GM12873 (cell line): ENCODE data around the gene BET1L.

ENCODE experiments used
- TF ChIP-seq, protein P1 (sequence below): IDR thresholded peaks from 2 replicates; pipeline ENCODE4 v1.5.1; 2012; ENCODE audit warnings: low read depth, mild to moderate bottlenecking, moderate library complexity, low read length, control low read depth; ENCODE audit not compliant: insufficient read depth; ENCODE audit errors: missing control alignments

Gene BET1L

DNA sequence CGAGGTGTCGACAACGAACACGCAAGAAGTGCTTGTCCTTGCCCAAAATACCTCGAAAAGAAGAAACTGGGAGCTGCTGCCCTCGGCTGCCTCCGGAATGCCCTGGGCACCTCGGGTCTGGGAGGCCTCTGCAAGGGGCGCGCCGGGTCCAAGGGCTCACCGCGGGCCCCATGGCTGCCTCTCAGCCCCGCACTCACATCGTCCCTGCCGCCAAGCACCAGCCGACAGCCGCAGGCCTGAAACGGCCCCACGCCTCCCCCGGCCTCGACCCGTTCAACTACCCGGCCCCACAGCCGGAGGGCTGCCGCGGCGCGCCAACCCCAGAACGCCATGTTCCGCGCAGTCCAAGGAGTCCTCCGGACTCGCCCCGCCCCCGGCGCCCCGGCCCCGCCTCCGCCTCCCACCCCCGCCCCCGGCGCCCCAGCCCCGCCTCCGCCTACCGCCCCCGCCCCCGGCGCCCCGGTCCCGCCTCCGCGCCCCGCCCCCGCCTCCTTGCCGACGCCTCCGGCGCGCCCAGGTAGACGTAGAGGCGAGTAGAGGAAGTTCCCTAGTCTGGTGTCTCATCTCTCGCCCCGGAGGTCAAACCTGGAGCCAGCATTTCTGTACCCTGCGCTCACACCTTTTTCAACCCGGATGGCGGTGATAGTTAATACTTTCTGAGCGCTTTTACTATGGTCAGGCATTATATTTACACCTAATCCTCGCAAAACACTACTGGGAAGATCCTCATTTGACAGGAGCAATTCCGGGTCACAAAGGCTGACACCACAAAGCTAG is 29.0 kb upstream of the BET1L start, which contains the start of gene SIRT3:
TSS of gene SIRT3 (minus strand) at position 346 of the 777 bp plus-strand sequence. CDS start at position 332, 14 bp downstream.
- TF ChIP-seq, protein P1, sequence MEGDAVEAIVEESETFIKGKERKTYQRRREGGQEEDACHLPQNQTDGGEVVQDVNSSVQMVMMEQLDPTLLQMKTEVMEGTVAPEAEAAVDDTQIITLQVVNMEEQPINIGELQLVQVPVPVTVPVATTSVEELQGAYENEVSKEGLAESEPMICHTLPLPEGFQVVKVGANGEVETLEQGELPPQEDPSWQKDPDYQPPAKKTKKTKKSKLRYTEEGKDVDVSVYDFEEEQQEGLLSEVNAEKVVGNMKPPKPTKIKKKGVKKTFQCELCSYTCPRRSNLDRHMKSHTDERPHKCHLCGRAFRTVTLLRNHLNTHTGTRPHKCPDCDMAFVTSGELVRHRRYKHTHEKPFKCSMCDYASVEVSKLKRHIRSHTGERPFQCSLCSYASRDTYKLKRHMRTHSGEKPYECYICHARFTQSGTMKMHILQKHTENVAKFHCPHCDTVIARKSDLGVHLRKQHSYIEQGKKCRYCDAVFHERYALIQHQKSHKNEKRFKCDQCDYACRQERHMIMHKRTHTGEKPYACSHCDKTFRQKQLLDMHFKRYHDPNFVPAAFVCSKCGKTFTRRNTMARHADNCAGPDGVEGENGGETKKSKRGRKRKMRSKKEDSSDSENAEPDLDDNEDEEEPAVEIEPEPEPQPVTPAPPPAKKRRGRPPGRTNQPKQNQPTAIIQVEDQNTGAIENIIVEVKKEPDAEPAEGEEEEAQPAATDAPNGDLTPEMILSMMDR: peak; percentile 16

DNA sequence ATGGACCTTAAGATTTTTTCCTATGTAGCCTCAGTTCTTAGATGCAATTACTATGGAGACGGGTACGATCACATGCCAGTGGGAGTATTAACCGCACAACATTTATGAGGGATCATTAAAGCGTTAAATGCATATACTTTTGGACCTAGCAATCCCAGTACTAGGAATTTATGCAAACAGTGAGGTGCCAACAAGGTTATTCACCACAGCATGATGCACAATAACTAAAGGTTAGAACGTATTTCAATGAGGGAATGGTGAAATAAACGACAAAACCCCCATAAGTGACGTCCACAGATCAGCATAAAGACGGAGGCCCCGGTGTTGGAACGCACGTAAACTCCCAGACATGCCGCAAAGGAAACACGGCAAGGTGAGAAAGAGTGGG is 28.4 kb upstream of the BET1L start:
- TF ChIP-seq, protein P1: no peak

DNA sequence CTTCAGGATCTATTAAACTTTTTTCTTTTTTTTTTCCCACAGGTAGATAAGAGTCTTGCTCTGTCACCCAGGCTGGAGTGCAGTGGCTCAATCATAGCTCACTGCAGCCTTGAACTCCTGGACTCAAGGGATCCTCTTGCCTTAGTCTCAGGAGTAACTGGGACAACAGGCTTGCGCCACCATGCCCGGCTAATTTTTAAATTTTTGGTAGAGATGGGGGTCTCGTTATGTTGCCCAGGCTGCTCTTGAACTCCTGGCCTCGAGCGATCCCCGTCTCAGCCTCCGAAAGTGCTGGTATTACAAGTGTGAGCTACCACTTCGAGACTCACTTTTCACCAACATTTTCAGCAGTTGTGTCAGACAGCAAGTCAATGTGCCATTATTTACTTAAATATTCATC is 28.0 kb upstream of the BET1L start:
- TF ChIP-seq, protein P1: no peak

DNA sequence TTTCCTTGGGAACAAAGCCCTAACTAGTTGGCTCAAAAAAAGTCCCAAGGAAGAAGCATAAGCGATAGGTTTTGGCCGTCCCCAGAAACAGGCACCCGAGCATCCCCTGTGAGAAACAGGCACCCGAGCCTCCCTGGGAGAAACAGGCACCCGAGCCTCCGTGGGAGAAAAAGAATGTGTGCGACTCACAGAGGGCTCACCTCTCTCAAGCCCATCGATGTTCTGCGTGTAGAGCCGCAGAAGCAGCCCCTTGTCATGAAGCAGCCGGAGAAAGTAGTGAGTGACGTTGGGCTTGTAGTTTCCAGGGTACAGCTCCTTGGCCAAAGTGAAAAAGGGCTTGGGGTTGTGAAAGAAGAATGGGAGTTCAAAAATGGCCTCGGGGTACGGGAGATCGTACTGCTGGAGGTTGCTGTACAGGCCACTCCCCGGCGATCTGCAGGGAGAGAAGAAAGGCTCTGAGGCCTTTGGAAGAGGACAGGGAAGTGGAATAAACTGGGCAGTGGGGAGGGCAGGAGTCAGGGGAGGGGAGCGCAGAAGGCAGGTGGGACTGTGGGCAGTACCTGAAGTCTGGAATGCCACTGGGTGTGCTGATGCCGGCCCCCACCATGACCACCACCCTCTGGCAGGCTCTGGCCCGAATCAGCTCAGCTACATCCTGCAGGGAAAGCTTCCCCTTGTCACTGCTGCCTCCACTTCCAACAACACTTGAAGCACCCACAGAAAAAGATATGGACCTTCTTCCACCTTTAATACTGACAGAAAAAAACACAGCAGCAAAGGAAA is 25.8 kb upstream of the BET1L start:
- TF ChIP-seq, protein P1: no peak

GRCh38 chr11:230431-230830 is 23.2 kb upstream of the BET1L start:
- TF ChIP-seq, protein P1: no peak

DNA sequence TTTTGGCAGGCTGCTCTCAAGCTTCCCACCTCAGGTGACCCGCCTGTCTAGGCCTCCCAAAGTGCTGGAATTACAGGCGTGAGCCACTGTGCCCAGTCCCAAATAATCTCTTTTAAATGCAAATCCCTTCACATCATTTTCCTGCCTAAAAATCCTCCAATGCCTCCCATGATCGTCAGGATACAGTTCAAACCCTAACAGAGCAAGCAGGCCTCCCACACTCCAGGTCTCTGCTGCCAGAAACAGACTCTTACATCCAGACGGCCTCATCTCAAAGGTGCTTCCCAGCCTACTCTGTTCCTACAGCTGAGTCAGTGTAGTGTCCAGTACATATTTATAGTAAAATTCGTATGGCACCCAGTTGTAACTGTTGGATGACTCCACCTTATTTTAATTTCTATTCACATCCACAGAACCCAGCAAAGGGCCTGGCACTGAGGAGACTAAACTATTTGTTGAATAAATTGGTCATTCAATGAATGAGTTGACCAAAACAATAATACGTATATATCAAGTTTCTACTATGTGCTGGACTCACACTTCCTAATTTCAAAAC is 20.7 kb upstream of the BET1L start:
- TF ChIP-seq, protein P1: no peak
